ENCODE measurements around the gene OR2H2. TPM values are rescaled to one million over a fixed set of nuclear protein-coding genes. Genes with fewer than 3 reads are reported as not detected.

The OR2H2 gene
- total RNA-seq, 1 donor: under 0.01 TPM

DNA sequence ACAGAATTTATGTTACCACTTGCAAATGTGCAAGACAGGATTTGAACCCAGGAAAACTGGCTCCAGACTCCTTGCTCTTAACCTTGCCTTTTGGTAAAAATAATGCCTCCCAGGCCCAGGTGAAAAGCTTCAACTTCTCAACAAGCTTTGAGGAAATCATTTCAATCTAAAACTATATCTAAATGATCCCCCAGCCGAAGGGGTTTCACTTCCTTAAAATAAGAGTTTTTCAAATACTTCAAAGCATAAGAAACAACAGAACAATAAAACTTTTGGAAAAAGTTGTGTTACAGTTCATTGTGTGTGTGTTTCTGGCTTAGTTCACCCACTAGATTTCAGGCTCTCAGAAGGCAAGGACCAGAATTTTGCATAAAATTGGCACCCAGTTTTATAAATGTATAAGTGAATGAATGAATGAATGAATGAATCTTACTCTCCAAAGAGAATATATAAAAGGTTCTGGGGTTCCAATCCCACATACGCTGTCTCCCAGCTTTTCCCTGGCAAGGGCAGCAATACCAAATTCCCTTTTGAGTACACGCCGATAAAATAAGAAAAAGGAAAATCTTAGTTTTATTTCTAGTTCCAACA, 5.4 kb downstream of the OR2H2 start:
- DNase-seq (ENCODE audit: low read depth in 2 of 3, low spot score in 2 of 3): no peak

- DNase-seq (ENCODE audit: low read depth in 2 of 3, low spot score in 2 of 3): no peak
These were observed 6.8 kb downstream of the OR2H2 start for GRCh38 chr6:29591677-29592076.

- DNase-seq (ENCODE audit: low read depth in 2 of 3, low spot score in 2 of 3): no peak
These were observed 8.4 kb downstream of the OR2H2 start for GRCh38 chr6:29593199-29593855.

GRCh38 chr6:29596381-29596900, 11.5 kb downstream of the OR2H2 start:
- DNase-seq (ENCODE audit: low read depth in 2 of 3, low spot score in 2 of 3): no peak

GRCh38 chr6:29597184-29597583, 12.3 kb downstream of the OR2H2 start:
- no peak for DNase-seq (ENCODE audit: low read depth in 2 of 3, low spot score in 2 of 3)

- DNase-seq (ENCODE audit: low read depth in 2 of 3, low spot score in 2 of 3): no peak
These were observed 13.3 kb downstream of the OR2H2 start for GRCh38 chr6:29598172-29598747.

GRCh38 chr6:29602564-29603361, 17.8 kb downstream of the OR2H2 start:
- DNase-seq (ENCODE audit: low read depth in 2 of 3, low spot score in 2 of 3): peak in 2 of 3 donors; percentile 37 to 59

- no peak for DNase-seq (ENCODE audit: low read depth in 2 of 3, low spot score in 2 of 3)
These were observed 18.5 kb downstream of the OR2H2 start for GRCh38 chr6:29603456-29603855.

GRCh38 chr6:29603930-29604329, 19.0 kb downstream of the OR2H2 start:
- DNase-seq (ENCODE audit: low read depth in 2 of 3, low spot score in 2 of 3): no peak

- DNase-seq (ENCODE audit: low read depth in 2 of 3, low spot score in 2 of 3): no peak
These were observed 23.2 kb downstream of the OR2H2 start for GRCh38 chr6:29608131-29608530.

DNA sequence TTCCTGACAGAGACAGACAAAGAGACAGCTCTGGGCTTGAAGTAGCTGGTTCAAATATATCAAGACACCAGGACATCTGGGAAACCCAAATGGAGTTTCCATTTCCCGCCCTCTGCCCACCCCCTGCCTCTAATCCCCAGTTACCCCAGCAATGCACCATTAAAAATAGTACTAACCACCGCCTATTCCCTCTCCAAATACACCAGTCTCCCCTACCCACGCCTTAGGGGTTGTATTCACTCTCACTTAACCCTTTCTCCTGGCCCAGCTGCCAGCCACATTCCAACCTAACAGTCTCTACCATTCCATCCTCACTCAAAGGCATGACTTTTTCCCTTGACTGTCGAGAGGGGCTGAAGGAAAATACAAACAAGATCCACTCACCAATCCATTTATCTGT, 25.6 kb downstream of the OR2H2 start:
- DNase-seq (ENCODE audit: low read depth in 2 of 3, low spot score in 2 of 3): no peak

GRCh38 chr6:29611426-29611825, 26.5 kb downstream of the OR2H2 start:
- no peak for DNase-seq (ENCODE audit: low read depth in 2 of 3, low spot score in 2 of 3)

GRCh38 chr6:29617782-29618554, 33.0 kb downstream of the OR2H2 start:
- DNase-seq (ENCODE audit: low read depth in 2 of 3, low spot score in 2 of 3): no peak

- DNase-seq (ENCODE audit: low read depth in 2 of 3, low spot score in 2 of 3): no peak
These were observed 34.7 kb downstream of the OR2H2 start for GRCh38 chr6:29619578-29620160.

DNA sequence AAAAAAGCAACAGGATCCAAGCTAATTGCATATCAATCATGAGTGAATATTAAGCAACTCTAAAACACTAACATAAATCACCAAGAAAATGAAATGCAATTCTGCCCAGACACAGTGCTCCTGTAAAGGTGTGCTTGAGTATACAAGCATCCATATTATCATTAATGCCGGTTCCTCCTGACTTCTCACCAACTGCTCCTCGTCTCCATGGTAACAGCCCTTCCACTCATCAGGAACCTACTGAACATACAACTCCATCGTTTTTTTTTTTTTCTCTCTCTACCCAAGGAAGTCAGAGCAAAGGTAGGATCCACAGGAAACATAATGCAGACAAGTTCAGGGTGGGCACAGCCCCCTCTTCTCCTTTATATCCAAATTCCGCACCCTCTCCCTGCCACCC, 35.7 kb downstream of the OR2H2 start:
- no peak for DNase-seq (ENCODE audit: low read depth in 2 of 3, low spot score in 2 of 3)

- no peak for DNase-seq (ENCODE audit: low read depth in 2 of 3, low spot score in 2 of 3)
These were observed 39.6 kb downstream of the OR2H2 start for GRCh38 chr6:29624520-29624961.

DNA sequence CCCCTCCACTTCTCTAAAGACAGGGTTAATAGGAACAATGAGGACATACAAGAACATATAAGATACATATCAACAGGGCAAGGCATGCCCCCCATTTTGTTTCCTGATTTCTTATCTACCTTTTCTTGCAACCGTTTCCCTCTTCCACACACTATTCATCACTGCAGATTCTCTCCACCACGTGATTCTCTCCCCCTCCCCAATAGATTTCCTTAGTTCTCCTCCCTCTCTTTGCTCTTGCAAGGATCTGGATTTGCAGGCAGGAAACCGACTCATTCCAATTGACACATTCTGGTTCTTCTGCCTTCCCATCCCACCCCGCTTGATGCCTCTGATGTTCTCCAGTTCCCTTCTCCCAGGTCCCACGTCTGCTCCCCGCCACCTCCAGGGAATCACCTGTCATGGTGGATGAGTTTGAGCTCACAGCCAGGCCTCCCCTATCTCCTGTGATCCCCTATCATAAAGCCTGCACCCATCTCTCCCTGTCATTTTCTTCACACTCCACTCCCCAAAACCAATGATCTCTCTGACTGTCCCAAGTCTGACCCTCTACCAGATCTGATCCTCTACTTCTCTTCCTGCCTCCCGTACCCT, 40.5 kb downstream of the OR2H2 start:
- no peak for DNase-seq (ENCODE audit: low read depth in 2 of 3, low spot score in 2 of 3)

DNA sequence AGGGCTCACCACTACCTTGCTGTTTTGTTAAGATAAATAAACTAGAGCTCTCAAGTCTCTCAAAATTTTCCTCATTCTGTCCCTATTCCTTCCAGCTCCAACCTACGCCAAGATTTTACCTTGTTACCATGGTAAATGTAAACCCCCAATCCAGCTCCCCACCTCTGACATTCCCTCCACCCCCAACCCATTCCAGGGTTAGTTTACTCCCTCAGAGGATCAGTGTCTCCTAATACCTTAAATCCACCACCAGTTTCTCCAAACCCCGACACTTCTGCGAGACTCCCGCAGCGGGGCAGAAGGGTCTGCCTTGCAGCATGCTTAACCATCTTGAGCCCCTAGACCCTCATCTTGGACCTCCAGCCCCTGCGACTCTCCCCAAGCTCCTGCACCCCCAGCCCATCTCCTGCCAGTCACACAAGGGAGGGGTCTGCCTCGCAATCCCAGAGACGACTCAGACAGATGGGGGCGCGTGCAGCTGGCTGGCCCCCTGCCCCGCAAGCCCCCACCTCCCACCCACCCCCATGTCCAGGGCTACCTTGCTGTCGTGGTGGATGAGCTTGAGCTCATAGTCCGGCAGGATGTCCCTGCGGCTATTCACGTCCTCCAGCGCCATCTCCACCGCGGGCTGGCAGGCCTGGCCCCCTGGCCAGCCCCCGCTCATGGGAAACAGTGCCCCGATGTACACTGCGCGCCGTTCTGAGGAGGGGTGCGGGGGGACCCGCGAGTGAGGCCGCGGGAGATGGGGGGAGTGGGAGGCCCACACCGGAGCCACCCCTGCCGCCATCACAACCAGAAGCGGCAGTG, 42.2 kb downstream of the OR2H2 start:
- DNase-seq (ENCODE audit: low read depth in 2 of 3, low spot score in 2 of 3): no peak
